ENCODE data around the gene CFAP99.
A peak's percentile ranks its signal among the peaks of the same experiment; 100 is the strongest.

Gene CFAP99

DNA sequence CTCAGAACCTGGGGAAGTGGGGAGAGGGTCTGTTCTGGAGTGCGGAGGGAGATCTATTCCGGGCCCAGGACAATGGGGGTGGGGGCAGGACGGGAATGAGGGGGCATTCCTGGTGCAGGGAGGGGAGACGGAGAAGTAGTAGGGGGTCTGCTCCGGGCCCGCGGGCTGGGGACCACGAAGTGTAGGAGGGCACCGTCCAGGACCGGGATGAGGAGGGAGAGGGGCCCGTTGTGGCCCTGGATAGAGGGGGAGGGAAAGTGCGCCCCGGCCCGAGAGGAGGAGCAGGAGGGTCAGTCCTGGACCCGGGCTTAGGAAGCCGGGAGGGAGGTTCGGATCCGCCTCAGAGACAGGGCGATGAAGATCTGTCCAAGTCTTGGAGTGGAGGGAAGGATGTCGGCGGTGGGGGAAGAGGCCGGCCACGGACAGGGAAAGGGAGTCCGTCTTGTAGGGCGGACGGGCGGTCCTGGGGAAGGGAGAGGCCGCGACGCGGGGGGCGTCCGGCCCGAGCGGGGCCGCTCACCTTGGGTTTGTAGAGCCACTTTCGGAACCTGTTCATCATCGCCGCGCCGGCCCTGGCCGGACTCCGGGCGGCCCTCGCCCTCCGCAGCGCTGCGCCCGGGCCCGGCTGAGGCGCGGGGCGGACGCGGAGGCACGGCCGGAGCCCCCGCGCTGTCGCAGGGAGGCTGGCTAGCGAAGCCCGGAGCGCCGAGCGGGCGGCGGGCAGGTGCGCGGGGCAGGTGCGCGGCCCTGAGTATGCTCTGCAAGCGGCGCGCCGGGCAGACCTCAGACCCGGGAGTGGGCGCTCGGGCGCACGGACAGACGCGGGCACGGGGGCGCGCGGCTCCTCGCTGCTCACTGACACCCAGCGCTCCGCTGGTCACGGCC, 748 bp upstream of the CFAP99 start, which contains the start of gene ZFYVE28:
Gene ZFYVE28 (minus strand): TSS at position 881 of the 885 bp plus-strand sequence. CDS start 322 bp downstream, at position 559.
- peaks cover 3% of the 10 kb centered on the region for H3K9me3 ChIP-seq (ENCODE audit: low read length)
- H3K4me3 ChIP-seq (ENCODE audit: low read length) = peak within 1 kb of the TSS; percentile 50
- H3K4me1 ChIP-seq (ENCODE audit: insufficient read depth, low read length) = peaks cover 10% of the 10 kb centered on the region
- H2AFZ ChIP-seq (ENCODE audit: low read depth, low read length) = peak within 1 kb of the TSS; percentile 93
- peaks cover 79% of the 10 kb centered on the region for H3K27me3 ChIP-seq (ENCODE audit: insufficient read depth, low read length)
- H3K36me3 ChIP-seq (ENCODE audit: insufficient read depth, low read length) = no peaks in the 10 kb centered on the region

DNA sequence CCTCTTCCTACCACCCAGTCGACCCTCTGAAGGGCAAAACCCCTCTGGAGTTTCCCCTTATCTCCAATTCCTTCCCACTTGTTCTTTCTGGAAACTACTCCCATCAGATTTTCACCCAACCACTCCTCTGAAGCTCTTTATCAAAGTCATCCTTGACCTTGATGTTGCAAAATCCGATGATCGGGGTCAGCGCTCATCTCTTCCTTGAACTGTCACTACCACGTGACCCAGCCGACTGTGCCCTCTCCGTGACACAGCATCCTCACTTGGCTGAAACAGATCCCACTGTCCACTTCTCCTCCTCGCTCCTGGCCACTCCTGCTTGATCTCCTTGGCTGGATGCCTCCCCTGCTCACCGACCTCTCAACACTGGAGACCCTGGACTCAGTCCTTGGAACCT, 1.1 kb downstream of the CFAP99 start:
- Histone ChIP-seq H3K4me1 (ENCODE audit: insufficient read depth, low read length) (peaks cover 10% of the 10 kb centered on the region), H3K4me3 (ENCODE audit: low read length) (no peak overlapping the region), H3K9me3 (ENCODE audit: low read length) (peaks cover 3% of the 10 kb centered on the region), H2AFZ (ENCODE audit: low read depth, low read length) (no peak overlapping the region), H3K36me3 (ENCODE audit: insufficient read depth, low read length) (no peaks in the 10 kb centered on the region), H3K27me3 (ENCODE audit: insufficient read depth, low read length) (peaks cover 76% of the 10 kb centered on the region)

GRCh38 chr4:2421928-2422327, 3.2 kb downstream of the CFAP99 start:
- H3K36me3 ChIP-seq (ENCODE audit: insufficient read depth, low read length) = no peaks in the 10 kb centered on the region
- no peak overlapping the region for H2AFZ ChIP-seq (ENCODE audit: low read depth, low read length)
- H3K4me1 ChIP-seq (ENCODE audit: insufficient read depth, low read length) = peaks cover 8% of the 10 kb centered on the region
- peaks cover 58% of the 10 kb centered on the region for H3K27me3 ChIP-seq (ENCODE audit: insufficient read depth, low read length)
- H3K4me3 ChIP-seq (ENCODE audit: low read length) = no peak overlapping the region
- H3K9me3 ChIP-seq (ENCODE audit: low read length) = peaks cover 3% of the 10 kb centered on the region

DNA sequence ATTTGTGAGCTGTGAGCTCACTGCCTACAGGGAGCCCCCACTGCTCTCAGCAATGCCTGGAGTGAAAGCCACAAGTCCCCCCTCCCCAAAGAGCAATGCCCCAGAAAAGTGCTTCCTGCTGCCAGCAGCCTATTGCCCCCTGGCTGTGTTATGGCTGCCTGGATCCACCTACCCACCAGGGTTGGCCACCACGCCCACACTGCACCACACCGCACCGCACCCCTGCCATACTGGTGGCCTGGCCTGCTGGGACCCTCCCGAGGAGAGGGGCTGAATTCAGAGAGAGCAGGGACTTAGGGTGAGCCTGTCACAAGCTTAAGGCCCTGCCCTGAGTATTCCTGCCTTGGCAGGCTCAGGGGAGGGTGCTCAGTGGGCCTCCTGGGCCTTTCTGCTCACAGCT, 4.3 kb downstream of the CFAP99 start:
- H3K9me3 ChIP-seq (ENCODE audit: low read length) = peaks cover 3% of the 10 kb centered on the region
- no peak overlapping the region for H3K4me3 ChIP-seq (ENCODE audit: low read length)
- peaks cover 57% of the 10 kb centered on the region for H3K27me3 ChIP-seq (ENCODE audit: insufficient read depth, low read length)
- H2AFZ ChIP-seq (ENCODE audit: low read depth, low read length) = no peak overlapping the region
- H3K36me3 ChIP-seq (ENCODE audit: insufficient read depth, low read length) = no peaks in the 10 kb centered on the region
- peaks cover 8% of the 10 kb centered on the region for H3K4me1 ChIP-seq (ENCODE audit: insufficient read depth, low read length)

DNA sequence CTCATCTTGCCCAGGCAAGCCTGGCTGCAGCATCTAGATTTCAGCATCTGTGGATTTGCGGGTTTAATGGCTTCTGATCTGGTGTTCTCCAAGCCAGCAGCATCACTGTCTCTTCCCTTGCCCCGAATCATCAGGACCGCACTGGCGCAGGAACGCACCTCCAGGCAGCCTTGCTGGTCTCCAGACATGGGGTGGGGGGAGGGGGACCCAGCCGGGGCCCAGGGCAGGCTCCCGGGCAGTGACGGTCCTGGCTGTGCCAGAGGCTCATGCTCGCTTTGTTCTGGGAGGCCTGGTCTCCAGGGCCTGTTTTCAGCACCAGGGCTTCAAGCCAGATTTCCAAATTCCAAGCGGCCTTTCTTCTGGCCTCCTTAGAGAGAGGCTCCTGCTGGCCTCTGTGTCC, 4.9 kb downstream of the CFAP99 start:
- Histone ChIP-seq H3K36me3 (ENCODE audit: insufficient read depth, low read length) (no peaks in the 10 kb centered on the region), H3K27me3 (ENCODE audit: insufficient read depth, low read length) (peaks cover 58% of the 10 kb centered on the region), H3K4me1 (ENCODE audit: insufficient read depth, low read length) (peaks cover 8% of the 10 kb centered on the region), H3K9me3 (ENCODE audit: low read length) (peaks cover 3% of the 10 kb centered on the region), H2AFZ (ENCODE audit: low read depth, low read length) (no peak overlapping the region), H3K4me3 (ENCODE audit: low read length) (no peak overlapping the region)

DNA sequence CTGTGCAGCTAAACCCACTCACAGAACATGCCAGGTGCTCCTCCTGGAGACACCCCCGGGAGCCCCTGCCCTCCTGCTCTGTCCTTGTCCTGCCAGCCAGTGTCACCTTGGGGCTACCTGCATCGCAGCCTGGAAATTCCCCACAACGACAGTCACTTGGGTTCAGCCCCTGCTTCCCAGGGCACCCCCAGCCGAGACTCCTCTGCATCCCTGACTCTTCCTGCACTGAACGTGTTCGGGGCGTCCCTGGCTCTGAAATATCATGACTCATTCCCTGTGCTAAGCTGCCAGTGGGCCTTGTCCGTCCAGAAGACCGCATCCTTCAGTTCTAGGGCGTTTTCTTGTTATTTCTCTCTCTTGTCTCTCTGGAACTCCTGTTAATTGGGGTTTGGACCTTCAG, 5.8 kb downstream of the CFAP99 start:
- Histone ChIP-seq H3K36me3 (ENCODE audit: insufficient read depth, low read length) (no peaks in the 10 kb centered on the region), H2AFZ (ENCODE audit: low read depth, low read length) (no peak overlapping the region), H3K9me3 (ENCODE audit: low read length) (peaks cover 3% of the 10 kb centered on the region), H3K27me3 (ENCODE audit: insufficient read depth, low read length) (peaks cover 54% of the 10 kb centered on the region), H3K4me1 (ENCODE audit: insufficient read depth, low read length) (no peaks in the 10 kb centered on the region), H3K4me3 (ENCODE audit: low read length) (no peak overlapping the region)

DNA sequence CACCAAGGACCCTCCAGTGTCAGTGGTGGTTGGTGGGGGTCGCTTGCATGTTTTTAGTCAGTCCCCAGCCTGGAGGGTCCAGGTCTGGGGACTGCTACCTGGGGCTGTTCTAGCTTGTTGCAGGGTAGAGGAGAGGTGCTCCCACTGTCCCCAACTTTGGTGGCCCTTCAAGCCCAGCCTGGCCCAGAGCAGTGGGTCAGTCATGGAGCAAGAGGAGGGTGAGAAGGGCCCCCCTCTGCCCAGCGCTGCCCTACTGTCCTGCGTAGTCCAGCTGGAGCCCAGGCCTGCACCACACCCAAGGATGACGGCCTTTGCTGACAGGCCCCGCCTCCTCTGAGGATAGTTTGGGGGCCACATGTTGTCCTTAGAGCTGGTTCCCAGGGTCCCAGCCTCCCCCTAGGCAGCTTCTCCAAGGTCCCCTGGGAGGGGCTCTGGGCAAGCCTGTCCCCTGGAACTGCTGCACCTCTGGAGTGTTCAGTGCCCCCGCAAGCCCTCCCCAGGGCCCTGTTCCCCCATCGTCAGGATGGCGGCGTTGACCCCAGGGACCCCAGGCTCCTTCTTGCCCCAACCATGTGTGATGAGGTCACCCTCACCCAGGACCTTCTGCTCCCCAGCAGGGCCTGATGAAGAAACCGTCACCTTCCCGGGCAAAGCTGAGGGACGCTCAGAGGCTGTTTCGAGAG, 6.8 kb downstream of the CFAP99 start:
- Histone ChIP-seq H3K4me3 (ENCODE audit: low read length) (no peak overlapping the region), H3K27me3 (ENCODE audit: insufficient read depth, low read length) (peaks cover 45% of the 10 kb centered on the region), H2AFZ (ENCODE audit: low read depth, low read length) (no peak overlapping the region), H3K9me3 (ENCODE audit: low read length) (peaks cover 3% of the 10 kb centered on the region), H3K4me1 (ENCODE audit: insufficient read depth, low read length) (no peaks in the 10 kb centered on the region), H3K36me3 (ENCODE audit: insufficient read depth, low read length) (no peaks in the 10 kb centered on the region)

DNA sequence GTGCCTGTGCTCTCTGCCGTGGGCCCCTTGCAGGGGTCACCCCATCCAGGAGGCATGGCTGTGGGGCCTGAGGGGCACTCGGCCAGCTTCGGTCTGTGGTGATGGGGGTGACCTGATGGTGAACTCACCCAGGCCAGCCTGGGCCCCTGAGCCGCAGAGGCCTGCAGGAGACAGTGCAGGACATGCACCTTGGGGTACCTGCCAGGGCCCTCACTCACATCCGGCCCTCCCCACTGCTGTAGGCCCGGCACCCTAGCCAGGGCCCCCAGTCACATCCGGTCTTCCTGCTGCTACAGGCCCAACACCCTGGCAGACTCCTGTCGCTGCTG, 7.3 kb downstream of the CFAP99 start:
- Histone ChIP-seq H3K36me3 (ENCODE audit: insufficient read depth, low read length) (no peaks in the 10 kb centered on the region), H3K9me3 (ENCODE audit: low read length) (no peaks in the 10 kb centered on the region), H3K4me3 (ENCODE audit: low read length) (no peak overlapping the region), H2AFZ (ENCODE audit: low read depth, low read length) (no peak overlapping the region), H3K27me3 (ENCODE audit: insufficient read depth, low read length) (peaks cover 40% of the 10 kb centered on the region), H3K4me1 (ENCODE audit: insufficient read depth, low read length) (no peaks in the 10 kb centered on the region)

GRCh38 chr4:2426711-2427275, 8.0 kb downstream of the CFAP99 start:
- Histone ChIP-seq H3K36me3 (ENCODE audit: insufficient read depth, low read length) (no peaks in the 10 kb centered on the region), H3K9me3 (ENCODE audit: low read length) (no peaks in the 10 kb centered on the region), H3K4me3 (ENCODE audit: low read length) (no peak overlapping the region), H3K4me1 (ENCODE audit: insufficient read depth, low read length) (no peaks in the 10 kb centered on the region), H2AFZ (ENCODE audit: low read depth, low read length) (no peak overlapping the region), H3K27me3 (ENCODE audit: insufficient read depth, low read length) (peaks cover 39% of the 10 kb centered on the region)

GRCh38 chr4:2427383-2428334, 8.9 kb downstream of the CFAP99 start:
- no peak overlapping the region for H3K4me3 ChIP-seq (ENCODE audit: low read length)
- H3K4me1 ChIP-seq (ENCODE audit: insufficient read depth, low read length) = no peaks in the 10 kb centered on the region
- peaks cover 37% of the 10 kb centered on the region for H3K27me3 ChIP-seq (ENCODE audit: insufficient read depth, low read length)
- no peaks in the 10 kb centered on the region for H3K9me3 ChIP-seq (ENCODE audit: low read length)
- H2AFZ ChIP-seq (ENCODE audit: low read depth, low read length) = no peak overlapping the region
- H3K36me3 ChIP-seq (ENCODE audit: insufficient read depth, low read length) = no peaks in the 10 kb centered on the region

DNA sequence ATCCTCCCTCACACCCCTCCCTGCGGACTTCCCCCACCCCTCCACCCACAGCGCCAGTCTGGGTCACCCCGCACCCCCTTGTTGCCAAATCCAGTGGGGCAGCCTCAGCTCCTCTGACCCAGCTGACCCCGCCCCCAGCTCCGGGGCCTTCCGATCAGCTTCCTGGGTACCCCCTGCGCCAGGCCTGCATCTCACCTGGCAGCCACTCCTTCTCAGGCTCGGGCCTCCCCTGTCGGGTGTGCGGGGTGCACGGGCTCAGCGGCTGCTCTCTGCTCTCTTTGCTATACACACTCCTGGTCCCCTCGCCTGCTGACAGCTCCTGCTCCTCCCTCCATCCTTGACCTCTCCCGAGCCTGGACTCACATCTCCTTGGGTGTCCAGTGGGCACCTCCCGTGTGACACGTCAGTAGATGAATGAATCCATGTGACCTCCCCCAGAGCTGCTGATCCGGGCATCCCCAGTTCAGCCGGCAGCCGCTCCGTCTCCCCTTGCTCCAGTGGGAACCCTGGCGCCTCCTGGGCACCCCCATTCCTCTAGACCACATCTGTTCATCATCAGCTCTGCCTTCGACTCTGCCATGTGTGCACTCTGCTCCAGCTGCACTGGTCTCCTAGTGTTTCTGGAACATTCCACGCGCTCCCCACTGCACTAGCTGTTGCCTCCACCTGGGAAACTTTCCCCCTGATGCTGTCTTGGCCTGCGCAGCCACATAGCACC, 9.9 kb downstream of the CFAP99 start:
- Histone ChIP-seq H3K27me3 (ENCODE audit: insufficient read depth, low read length) (peaks cover 30% of the 10 kb centered on the region), H3K4me3 (ENCODE audit: low read length) (no peak overlapping the region), H2AFZ (ENCODE audit: low read depth, low read length) (no peak overlapping the region), H3K4me1 (ENCODE audit: insufficient read depth, low read length) (peaks cover 7% of the 10 kb centered on the region), H3K36me3 (ENCODE audit: insufficient read depth, low read length) (no peaks in the 10 kb centered on the region), H3K9me3 (ENCODE audit: low read length) (no peaks in the 10 kb centered on the region)
